ENCODE data around the gene TRIM71. TPM values are rescaled to one million over a fixed set of nuclear protein-coding genes. Genes with fewer than 3 reads are reported as not detected.
A peak's percentile ranks its signal among the peaks of the same experiment; 100 is the strongest.

Gene TRIM71
- total RNA-seq, 4 donors from 2014 or later = 0.13 to 0.84 (median 0.36) TPM; not detected in 1

GRCh38 chr3:32859604-32860237 is 41.9 kb downstream of the TRIM71 start:
- DNase-seq (ENCODE audit: low spot score) (no peak), ATAC-seq (ENCODE audit: low FRiP score) (no peak)
- TF ChIP-seq CTCF (IDR thresholded peaks at IDR 0.05) = no peak

GRCh38 chr3:32860499-32860898 is 42.7 kb downstream of the TRIM71 start:
- no peak for DNase-seq (ENCODE audit: low spot score)
- ATAC-seq (ENCODE audit: low FRiP score) = no peak
- no peak for TF ChIP-seq CTCF (IDR thresholded peaks at IDR 0.05)

- TF ChIP-seq CTCF (IDR thresholded peaks at IDR 0.05) = no peak
- ATAC-seq (ENCODE audit: low FRiP score) (no peak), DNase-seq (ENCODE audit: low spot score) (no peak)
These were observed 43.9 kb downstream of the TRIM71 start for GRCh38 chr3:32861681-32862080.

- no peak for ATAC-seq (ENCODE audit: low FRiP score)
- no peak for DNase-seq (ENCODE audit: low spot score)
- no peak for TF ChIP-seq CTCF (IDR thresholded peaks at IDR 0.05)
These were observed 44.6 kb downstream of the TRIM71 start for GRCh38 chr3:32862247-32862935.

- ATAC-seq (ENCODE audit: low FRiP score) (no peak), DNase-seq (ENCODE audit: low spot score) (no peak)
- no peak for TF ChIP-seq CTCF (IDR thresholded peaks at IDR 0.05)
These were observed 45.2 kb downstream of the TRIM71 start for GRCh38 chr3:32862936-32863487.

- DNase-seq (ENCODE audit: low spot score) = no peak
- TF ChIP-seq CTCF (IDR thresholded peaks at IDR 0.05) = no peak
These were observed 47.6 kb downstream of the TRIM71 start for GRCh38 chr3:32865383-32865782.

GRCh38 chr3:32866533-32866932 is 48.7 kb downstream of the TRIM71 start:
- DNase-seq (ENCODE audit: low spot score) (no peak), ATAC-seq (ENCODE audit: low FRiP score) (no peak)
- no peak for TF ChIP-seq CTCF (IDR thresholded peaks at IDR 0.05)

More at GRCh38 chr3:32865383-32865782, 47.6 kb downstream of the TRIM71 start:
- ATAC-seq (ENCODE audit: low FRiP score) = peak; percentile 50
